ENCODE results near the gene ID1. TPM values are rescaled to one million over a fixed set of nuclear protein-coding genes. Genes with fewer than 3 reads are reported as not detected.
"Not testable (repeated sequence)": the region's sequence is repeated elsewhere in the genome, so short reads cannot be mapped to it uniquely, and the experiment has no call there.

Gene ID1
- polyA plus RNA-seq, 4 donors: 101 to 255 (median 147) TPM

- no peak for DNase-seq (ENCODE audit: low read depth in 4 of 4, low spot score in 3 of 4)
These were observed 8.1 kb upstream of the ID1 start for GRCh38 chr20:31596831-31597480.

GRCh38 chr20:31597481-31597855, 7.6 kb upstream of the ID1 start:
- DNase-seq (ENCODE audit: low read depth in 4 of 4, low spot score in 3 of 4): no peak

- DNase-seq (ENCODE audit: low read depth in 4 of 4, low spot score in 3 of 4): no peak
These were observed 2.7 kb upstream of the ID1 start for GRCh38 chr20:31602431-31602778.

GRCh38 chr20:31602779-31603441, 2.2 kb upstream of the ID1 start:
- DNase-seq (ENCODE audit: low read depth in 4 of 4, low spot score in 3 of 4): no peak

GRCh38 chr20:31603822-31604566, 1.1 kb upstream of the ID1 start:
- peak; percentile 96 to 98 (median 98) for DNase-seq (ENCODE audit: low read depth in 4 of 4, low spot score in 3 of 4)

- DNase-seq (ENCODE audit: low read depth in 4 of 4, low spot score in 3 of 4): no peak
These were observed 490 bp upstream of the ID1 start for GRCh38 chr20:31604567-31605030.

GRCh38 chr20:31605902-31606803, 1.1 kb downstream of the ID1 start:
- DNase-seq (ENCODE audit: low read depth in 4 of 4, low spot score in 3 of 4): no peak

GRCh38 chr20:31606804-31607639, 1.9 kb downstream of the ID1 start:
- DNase-seq (ENCODE audit: low read depth in 4 of 4, low spot score in 3 of 4): no peak

GRCh38 chr20:31607640-31608250, 2.7 kb downstream of the ID1 start:
- no peak for DNase-seq (ENCODE audit: low read depth in 4 of 4, low spot score in 3 of 4)

- DNase-seq (ENCODE audit: low read depth in 4 of 4, low spot score in 3 of 4): peak in 3 of 4 donors; percentile 79 to 85 (median 83)
These were observed 3.3 kb downstream of the ID1 start for GRCh38 chr20:31608251-31608945.

GRCh38 chr20:31612271-31612640, 7.2 kb downstream of the ID1 start:
- not testable (repeated sequence) for DNase-seq (ENCODE audit: low read depth in 4 of 4, low spot score in 3 of 4)

GRCh38 chr20:31615416-31615815, 10.3 kb downstream of the ID1 start:
- no peak for DNase-seq (ENCODE audit: low read depth in 4 of 4, low spot score in 3 of 4)

GRCh38 chr20:31617432-31618104, 12.5 kb downstream of the ID1 start:
- no peak for DNase-seq (ENCODE audit: low read depth in 4 of 4, low spot score in 3 of 4)

GRCh38 chr20:31620246-31620645, 15.2 kb downstream of the ID1 start:
- no peak for DNase-seq (ENCODE audit: low read depth in 4 of 4, low spot score in 3 of 4)

GRCh38 chr20:31623123-31623505, 18.0 kb downstream of the ID1 start:
- DNase-seq (ENCODE audit: low read depth in 4 of 4, low spot score in 3 of 4): not testable (repeated sequence)

GRCh38 chr20:31626534-31626933, 21.4 kb downstream of the ID1 start:
- DNase-seq (ENCODE audit: low read depth in 4 of 4, low spot score in 3 of 4): not testable (repeated sequence)

GRCh38 chr20:31628057-31628456, 23.0 kb downstream of the ID1 start:
- not testable (repeated sequence) for DNase-seq (ENCODE audit: low read depth in 4 of 4, low spot score in 3 of 4)

GRCh38 chr20:31630187-31630790, 25.2 kb downstream of the ID1 start:
- no peak for DNase-seq (ENCODE audit: low read depth in 4 of 4, low spot score in 3 of 4)

Measured in left renal pelvis (tissue), 4 donors.